ENCODE measurements around the gene NR1H2.

NR1H2 gene

GRCh38 chr19:50427318-50427925 lies 51.2 kb downstream of the NR1H2 start:
- no peak for DNase-seq

- no peak for DNase-seq
These were observed 51.8 kb downstream of the NR1H2 start for GRCh38 chr19:50427997-50428425.

GRCh38 chr19:50428772-50429463 lies 52.7 kb downstream of the NR1H2 start:
- DNase-seq, result no peak

- DNase-seq, result no peak
These were observed 54.7 kb downstream of the NR1H2 start for GRCh38 chr19:50430888-50431342.

DNA sequence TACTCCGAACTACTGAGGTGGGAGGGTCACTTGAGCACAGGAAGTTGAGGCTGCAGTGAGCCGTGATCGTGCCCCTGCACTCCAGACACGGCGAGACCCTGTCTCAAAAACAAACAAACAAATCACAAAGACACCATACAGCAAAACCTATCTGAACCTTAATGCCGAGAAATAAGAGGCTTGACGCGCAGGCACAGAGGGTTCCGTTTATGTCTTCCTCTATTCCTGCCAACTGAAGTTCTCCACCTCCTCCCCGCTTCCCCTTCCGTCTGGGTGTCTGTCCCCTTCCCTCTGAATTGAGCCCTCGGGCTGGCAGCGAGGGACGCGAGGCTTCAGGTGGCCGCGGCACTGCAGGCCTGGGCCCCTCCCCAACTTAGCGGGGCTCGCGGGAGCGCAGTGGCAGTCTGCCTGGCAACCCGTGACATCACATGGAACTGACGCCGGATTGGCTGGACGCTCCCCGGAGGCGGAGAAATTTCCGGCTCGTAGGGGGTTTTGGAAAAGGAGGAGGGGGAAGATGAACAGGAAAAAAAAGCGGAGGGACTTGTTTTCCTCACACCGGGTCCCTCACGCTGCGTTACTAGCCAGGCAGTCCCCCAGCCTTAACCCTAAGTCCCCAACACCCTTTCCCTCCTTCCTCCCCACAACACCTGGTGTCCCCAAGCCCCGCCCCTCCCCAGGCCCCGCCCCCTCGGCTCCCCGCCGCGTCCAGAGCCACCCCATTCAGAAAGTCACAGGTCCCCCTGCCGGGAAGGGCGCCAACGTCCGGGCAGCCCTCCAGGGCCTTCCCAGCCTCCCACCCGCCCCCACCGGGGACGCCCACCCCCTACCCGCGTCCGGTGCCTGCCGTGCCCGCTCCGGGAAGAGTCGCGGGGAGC lies 55.3 kb downstream of the NR1H2 start:
- peak; percentile 45 for DNase-seq

DNA sequence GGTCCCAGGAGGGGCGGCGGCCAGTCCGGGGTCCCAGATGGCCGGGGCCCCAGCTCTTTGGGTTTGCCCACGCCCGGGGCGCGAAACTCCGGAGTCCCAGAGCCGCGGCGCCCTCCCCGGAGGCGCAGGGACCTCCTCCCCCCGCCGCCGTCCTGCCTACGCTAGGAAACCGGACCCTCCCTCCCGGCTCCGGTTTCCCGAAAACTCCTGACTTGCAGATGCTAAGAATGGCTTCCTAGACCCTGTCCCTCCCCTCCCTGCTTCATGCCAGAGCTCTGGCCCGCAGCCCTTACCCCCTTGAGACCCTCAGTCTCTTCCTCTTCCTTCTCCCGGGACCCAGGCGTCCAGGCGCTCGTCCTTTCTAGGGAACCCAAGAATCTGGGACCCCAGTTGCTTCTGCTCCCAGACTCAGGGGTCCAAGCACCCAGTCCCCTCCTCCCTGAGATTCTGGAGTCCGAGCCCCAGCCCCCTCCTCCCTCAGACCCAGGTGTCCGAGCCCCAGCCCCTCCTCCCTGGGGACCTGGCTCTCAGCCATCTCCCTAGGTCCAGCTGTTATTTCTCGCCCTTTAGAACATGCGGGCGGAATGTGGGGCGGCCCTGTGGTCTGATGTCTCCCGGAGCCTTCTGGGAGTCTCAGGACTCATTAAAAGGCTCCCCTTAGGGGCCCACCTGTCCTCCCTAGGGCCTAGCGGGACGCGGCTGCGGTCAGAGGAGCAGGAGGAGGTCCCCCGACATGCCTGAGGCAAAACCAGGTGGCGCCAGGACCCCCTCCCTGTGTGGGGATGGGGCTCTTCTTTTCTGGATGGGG lies 56.2 kb downstream of the NR1H2 start, which contains the start of gene MYBPC2:
Gene MYBPC2 (plus strand): TSS at position 672 of the 808 bp plus-strand sequence. CDS start 62 bp downstream, at position 734.
- no peak for DNase-seq

All from GF-D8 (cell line).